WTC11 (cell line): ENCODE results near the gene FXN. TPM values are rescaled to one million over a fixed set of nuclear protein-coding genes. Genes with fewer than 3 reads are reported as not detected.

Experiments
- ATAC-seq: fragments of 200-7000 bp; cut with Tn5 transposase; 2 replicates; pipeline ENCODE4 v1.10.0; 2021; ENCODE audit warnings: mild to moderate bottlenecking, moderate library complexity
- CTCF ChIA-PET: fragments of 300-600 bp; sonication (Branson Sonifier 250); formaldehyde crosslinking; loops from one replicate; lab custom pipeline; 2021; ENCODE audit warnings: antibody characterized with exemption; lab: Charles Lee
- POLR2A ChIA-PET: fragments of 350-600 bp; sonication (Branson Sonifier 250); formaldehyde crosslinking; loops from one replicate; lab custom pipeline; 2021; ENCODE audit warnings: antibody characterized with exemption; lab: Charles Lee
- DNase-seq: peaks from one replicate; pipeline ENCODE4 v3.0.0; 2021; ENCODE audit warnings: low spot score
- H3K27ac Mint-ChIP-seq: 2 replicates; pipeline ENCODE4 v1.8.0; 2021; ENCODE audit warnings: mixed read lengths
- H3K27me3 Mint-ChIP-seq: 2 replicates; pipeline ENCODE4 v1.8.0; 2021; ENCODE audit warnings: low read depth, mild to moderate bottlenecking, moderate library complexity, mixed read lengths
- H3K36me3 Mint-ChIP-seq: 2 replicates; pipeline ENCODE4 v1.8.0; 2021; ENCODE audit warnings: mixed read lengths
- H3K4me1 Mint-ChIP-seq: 2 replicates; pipeline ENCODE4 v1.8.0; 2022; ENCODE audit warnings: mixed read lengths
- H3K4me3 Mint-ChIP-seq: 2 replicates; pipeline ENCODE4 v1.8.0; 2021; ENCODE audit warnings: mild to moderate bottlenecking, moderate library complexity, mixed read lengths
- H3K9me3 Mint-ChIP-seq: 2 replicates; pipeline ENCODE4 v1.8.0; 2021; ENCODE audit warnings: mixed read lengths
- ESRRA ChIP-seq: sonication (generic); formaldehyde crosslinking; IDR thresholded peaks from 2 replicates; pipeline ENCODE4 v1.8.1; 2022; ENCODE audit warnings: mild to moderate bottlenecking, missing genetic modification reagents, borderline replicate concordance
- JAZF1 ChIP-seq: fragments of 250-450 bp; sonication (Bioruptor Pico); IDR thresholded peaks from 2 replicates; pipeline ENCODE4 v1.9.0; 2021; ENCODE audit warnings: moderate library complexity, mild to moderate bottlenecking, inconsistent platforms
- NFATC4 ChIP-seq: fragments of 250-450 bp; sonication (Bioruptor Pico); IDR thresholded peaks from 2 replicates; pipeline ENCODE4 v1.9.0; 2021; ENCODE audit warnings: mild to moderate bottlenecking
- NFYB ChIP-seq: sonication (generic); formaldehyde crosslinking; conservative IDR thresholded peaks from 2 replicates; pipeline ENCODE4 v1.8.0; 2022; ENCODE audit warnings: low read depth, missing genetic modification reagents
- NR2C2 ChIP-seq: sonication (generic); formaldehyde crosslinking; IDR thresholded peaks from 2 replicates; pipeline ENCODE4 v1.8.0; 2022; ENCODE audit warnings: mild to moderate bottlenecking, missing genetic modification reagents
- OVOL2 ChIP-seq: fragments of 250-450 bp; sonication (Bioruptor Pico); IDR thresholded peaks from 2 replicates; pipeline ENCODE4 v1.9.0; 2021; ENCODE audit warnings: mild to moderate bottlenecking, borderline replicate concordance
- PRRX2 ChIP-seq: fragments of 250-450 bp; sonication (Bioruptor Pico); IDR thresholded peaks from 2 replicates; pipeline ENCODE4 v1.8.0; 2021; ENCODE audit warnings: mild to moderate bottlenecking
- SMAD3 ChIP-seq: sonication (generic); formaldehyde crosslinking; IDR thresholded peaks from 2 replicates; pipeline ENCODE4 v1.8.0; 2022; ENCODE audit warnings: missing genetic modification reagents, mild to moderate bottlenecking, borderline replicate concordance
- SP1 ChIP-seq: sonication (generic); formaldehyde crosslinking; conservative IDR thresholded peaks from 2 replicates; pipeline ENCODE4 v1.8.1; 2022; ENCODE audit warnings: missing genetic modification reagents
- TCF7 ChIP-seq: sonication (generic); formaldehyde crosslinking; IDR thresholded peaks from 2 replicates; pipeline ENCODE4 v1.8.0; 2022; ENCODE audit warnings: mild to moderate bottlenecking, low read depth, missing genetic modification reagents, moderate library complexity
- TEAD1 ChIP-seq: sonication (generic); formaldehyde crosslinking; IDR thresholded peaks from 2 replicates; pipeline ENCODE4 v1.8.0; 2022; ENCODE audit warnings: mild to moderate bottlenecking, missing genetic modification reagents
- ZNF232 ChIP-seq: sonication (generic); formaldehyde crosslinking; IDR thresholded peaks from 2 replicates; pipeline ENCODE4 v1.8.0; 2022; ENCODE audit warnings: mild to moderate bottlenecking, missing genetic modification reagents
- ZNF263 ChIP-seq: sonication (generic); formaldehyde crosslinking; IDR thresholded peaks from 2 replicates; pipeline ENCODE4 v1.8.1; 2022; ENCODE audit warnings: low read depth, mild to moderate bottlenecking, moderate library complexity, missing genetic modification reagents
- ZNF423 ChIP-seq: fragments of 250-450 bp; sonication (Bioruptor Pico); IDR thresholded peaks from 2 replicates; pipeline ENCODE4 v2.1.2; 2022; ENCODE audit warnings: mild to moderate bottlenecking, moderate library complexity
- total RNA-seq: library from RNA; stranded (reverse); gene quantifications from 3 replicates; pipeline ENCODE4 v1.2.3, GENCODE V29; 2021
- TF ChIP-seq, protein P1 (sequence below): sonication (generic); formaldehyde crosslinking; IDR thresholded peaks from 2 replicates; pipeline ENCODE4 v1.8.1; 2023; ENCODE audit warnings: mild to moderate bottlenecking, missing genetic modification reagents
- TF ChIP-seq, protein P2 (sequence below): fragments of 250-450 bp; sonication (Bioruptor Pico); IDR thresholded peaks from 2 replicates; pipeline ENCODE4 v1.9.0; 2021; ENCODE audit warnings: moderate library complexity, mild to moderate bottlenecking, inconsistent platforms, borderline replicate concordance
- TF ChIP-seq, protein P3 (sequence below): sonication (generic); formaldehyde crosslinking; IDR thresholded peaks from 2 replicates; pipeline ENCODE4 v1.8.1; 2023; ENCODE audit warnings: mild to moderate bottlenecking, missing genetic modification reagents, borderline replicate concordance
- TF ChIP-seq, protein P4 (sequence below): sonication (generic); formaldehyde crosslinking; IDR thresholded peaks from 2 replicates; pipeline ENCODE4 v1.8.1; 2023; ENCODE audit warnings: mild to moderate bottlenecking, missing genetic modification reagents
- TF ChIP-seq, protein P5 (sequence below): fragments of 250-450 bp; sonication (Bioruptor Pico); IDR thresholded peaks from 2 replicates; pipeline ENCODE4 v2.1.2; 2022; ENCODE audit warnings: mild to moderate bottlenecking, moderate library complexity
- TF ChIP-seq, protein P6 (sequence below): fragments of 250-450 bp; sonication (Bioruptor Pico); IDR thresholded peaks from 2 replicates; pipeline ENCODE4 v1.9.0; 2021; ENCODE audit warnings: mild to moderate bottlenecking

FXN gene
- total RNA-seq, 1 experiment from 2014 or later, result 30.6 TPM

DNA sequence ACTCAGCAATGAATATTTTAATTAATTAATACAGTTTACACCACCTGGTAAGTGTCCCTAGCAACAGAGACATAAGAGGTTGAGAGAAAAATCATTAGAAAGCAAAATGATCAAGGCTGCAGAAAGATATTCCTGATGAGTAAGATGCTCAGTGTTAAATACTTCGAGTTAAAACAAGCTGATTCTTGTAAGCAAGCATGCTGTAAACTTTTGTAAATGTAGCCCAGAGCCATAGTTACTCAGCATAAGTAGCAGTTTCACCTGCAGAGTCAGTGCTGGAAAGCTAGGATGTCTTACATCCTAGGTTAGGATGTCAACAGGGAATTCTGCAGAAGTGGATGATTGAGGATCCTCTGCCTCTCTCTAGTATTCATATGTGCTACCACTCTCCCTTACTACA is 25.8 kb upstream of the FXN start:
- H3K36me3 Mint-ChIP-seq, result no peaks in the 10 kb centered on the region
- H3K27me3 Mint-ChIP-seq, result no peaks in the 10 kb centered on the region
- POLR2A ChIA-PET, result no interaction called here
- no peak overlapping the region for H3K27ac Mint-ChIP-seq
- TF ChIP-seq, protein P1, sequence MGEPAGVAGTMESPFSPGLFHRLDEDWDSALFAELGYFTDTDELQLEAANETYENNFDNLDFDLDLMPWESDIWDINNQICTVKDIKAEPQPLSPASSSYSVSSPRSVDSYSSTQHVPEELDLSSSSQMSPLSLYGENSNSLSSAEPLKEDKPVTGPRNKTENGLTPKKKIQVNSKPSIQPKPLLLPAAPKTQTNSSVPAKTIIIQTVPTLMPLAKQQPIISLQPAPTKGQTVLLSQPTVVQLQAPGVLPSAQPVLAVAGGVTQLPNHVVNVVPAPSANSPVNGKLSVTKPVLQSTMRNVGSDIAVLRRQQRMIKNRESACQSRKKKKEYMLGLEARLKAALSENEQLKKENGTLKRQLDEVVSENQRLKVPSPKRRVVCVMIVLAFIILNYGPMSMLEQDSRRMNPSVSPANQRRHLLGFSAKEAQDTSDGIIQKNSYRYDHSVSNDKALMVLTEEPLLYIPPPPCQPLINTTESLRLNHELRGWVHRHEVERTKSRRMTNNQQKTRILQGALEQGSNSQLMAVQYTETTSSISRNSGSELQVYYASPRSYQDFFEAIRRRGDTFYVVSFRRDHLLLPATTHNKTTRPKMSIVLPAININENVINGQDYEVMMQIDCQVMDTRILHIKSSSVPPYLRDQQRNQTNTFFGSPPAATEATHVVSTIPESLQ, result no peak
- TF ChIP-seq, protein P2, sequence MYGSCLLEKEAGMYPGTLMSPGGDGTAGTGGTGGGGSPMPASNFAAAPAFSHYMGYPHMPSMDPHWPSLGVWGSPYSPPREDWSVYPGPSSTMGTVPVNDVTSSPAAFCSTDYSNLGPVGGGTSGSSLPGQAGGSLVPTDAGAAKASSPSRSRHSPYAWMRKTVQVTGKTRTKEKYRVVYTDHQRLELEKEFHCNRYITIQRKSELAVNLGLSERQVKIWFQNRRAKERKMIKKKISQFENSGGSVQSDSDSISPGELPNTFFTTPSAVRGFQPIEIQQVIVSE (CRISPR knock-in tag), result no peak
- no peak for TF ChIP-seq NR2C2
- TF ChIP-seq PRRX2, result no peak
- TF ChIP-seq, all 79 proteins: peak for 0
- no peak overlapping the region for H3K4me3 Mint-ChIP-seq
- CTCF ChIA-PET, result interaction anchor here (0.6 to 1.3 kb wide), 2 partner anchors 10 to 451 kb away, joined by 5 to 6 read pairs; no protein-coding TSS in a partner anchor
- DNase-seq (no peak), ATAC-seq (no peak)
- peaks cover 8% of the 10 kb centered on the region; the same call in 1 of the 2 replicates for H3K9me3 Mint-ChIP-seq
- peaks cover 11% of the 10 kb centered on the region; the same call in 1 of the 2 replicates for H3K4me1 Mint-ChIP-seq

DNA sequence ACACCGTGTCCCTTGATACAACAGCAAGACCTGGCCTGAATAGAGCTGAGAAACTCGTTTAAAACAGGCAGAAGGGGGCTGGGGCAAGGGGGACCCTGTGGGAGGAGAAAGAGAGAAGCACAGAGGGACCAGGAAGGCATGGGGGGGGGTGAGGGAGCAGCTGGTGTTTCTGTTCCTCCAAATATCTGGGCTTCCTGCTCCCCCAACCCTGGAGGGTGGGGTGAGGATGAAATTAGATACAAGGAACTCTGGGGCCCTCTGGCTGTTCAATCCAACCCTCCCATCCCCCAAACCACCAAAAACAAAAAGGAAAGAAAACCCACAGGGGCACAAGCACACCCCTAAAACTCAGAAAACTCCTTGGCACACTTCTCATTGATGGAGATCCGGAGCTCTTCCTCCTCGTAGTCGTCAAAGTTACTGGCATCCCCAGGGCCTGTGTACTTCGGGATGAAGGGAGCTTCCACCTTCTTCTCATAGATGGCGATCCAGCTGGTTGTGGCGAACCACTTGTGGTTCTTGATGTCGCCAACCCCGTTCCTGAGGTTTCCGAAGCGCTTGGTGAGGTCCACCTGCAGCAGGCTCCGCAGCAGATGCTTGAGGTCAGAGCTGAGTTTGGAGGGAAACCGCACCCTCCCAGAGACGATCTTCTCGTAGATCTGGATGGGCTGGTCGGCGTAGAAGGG is 22.7 kb upstream of the FXN start:
- DNase-seq (no peak), ATAC-seq (no peak)
- Mint-ChIP-seq H3K27me3 (no peaks in the 10 kb centered on the region), H3K4me3 (no peak overlapping the region), H3K4me1 (peaks cover 25% of the 10 kb centered on the region), H3K36me3 (no peaks in the 10 kb centered on the region), H3K9me3 (peaks cover 8% of the 10 kb centered on the region; the same call in 1 of the 2 replicates), H3K27ac (no peak overlapping the region)
- TF ChIP-seq, protein P3, sequence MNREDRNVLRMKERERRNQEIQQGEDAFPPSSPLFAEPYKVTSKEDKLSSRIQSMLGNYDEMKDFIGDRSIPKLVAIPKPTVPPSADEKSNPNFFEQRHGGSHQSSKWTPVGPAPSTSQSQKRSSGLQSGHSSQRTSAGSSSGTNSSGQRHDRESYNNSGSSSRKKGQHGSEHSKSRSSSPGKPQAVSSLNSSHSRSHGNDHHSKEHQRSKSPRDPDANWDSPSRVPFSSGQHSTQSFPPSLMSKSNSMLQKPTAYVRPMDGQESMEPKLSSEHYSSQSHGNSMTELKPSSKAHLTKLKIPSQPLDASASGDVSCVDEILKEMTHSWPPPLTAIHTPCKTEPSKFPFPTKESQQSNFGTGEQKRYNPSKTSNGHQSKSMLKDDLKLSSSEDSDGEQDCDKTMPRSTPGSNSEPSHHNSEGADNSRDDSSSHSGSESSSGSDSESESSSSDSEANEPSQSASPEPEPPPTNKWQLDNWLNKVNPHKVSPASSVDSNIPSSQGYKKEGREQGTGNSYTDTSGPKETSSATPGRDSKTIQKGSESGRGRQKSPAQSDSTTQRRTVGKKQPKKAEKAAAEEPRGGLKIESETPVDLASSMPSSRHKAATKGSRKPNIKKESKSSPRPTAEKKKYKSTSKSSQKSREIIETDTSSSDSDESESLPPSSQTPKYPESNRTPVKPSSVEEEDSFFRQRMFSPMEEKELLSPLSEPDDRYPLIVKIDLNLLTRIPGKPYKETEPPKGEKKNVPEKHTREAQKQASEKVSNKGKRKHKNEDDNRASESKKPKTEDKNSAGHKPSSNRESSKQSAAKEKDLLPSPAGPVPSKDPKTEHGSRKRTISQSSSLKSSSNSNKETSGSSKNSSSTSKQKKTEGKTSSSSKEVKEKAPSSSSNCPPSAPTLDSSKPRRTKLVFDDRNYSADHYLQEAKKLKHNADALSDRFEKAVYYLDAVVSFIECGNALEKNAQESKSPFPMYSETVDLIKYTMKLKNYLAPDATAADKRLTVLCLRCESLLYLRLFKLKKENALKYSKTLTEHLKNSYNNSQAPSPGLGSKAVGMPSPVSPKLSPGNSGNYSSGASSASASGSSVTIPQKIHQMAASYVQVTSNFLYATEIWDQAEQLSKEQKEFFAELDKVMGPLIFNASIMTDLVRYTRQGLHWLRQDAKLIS (CRISPR knock-in tag), result no peak
- TF ChIP-seq, protein P4, sequence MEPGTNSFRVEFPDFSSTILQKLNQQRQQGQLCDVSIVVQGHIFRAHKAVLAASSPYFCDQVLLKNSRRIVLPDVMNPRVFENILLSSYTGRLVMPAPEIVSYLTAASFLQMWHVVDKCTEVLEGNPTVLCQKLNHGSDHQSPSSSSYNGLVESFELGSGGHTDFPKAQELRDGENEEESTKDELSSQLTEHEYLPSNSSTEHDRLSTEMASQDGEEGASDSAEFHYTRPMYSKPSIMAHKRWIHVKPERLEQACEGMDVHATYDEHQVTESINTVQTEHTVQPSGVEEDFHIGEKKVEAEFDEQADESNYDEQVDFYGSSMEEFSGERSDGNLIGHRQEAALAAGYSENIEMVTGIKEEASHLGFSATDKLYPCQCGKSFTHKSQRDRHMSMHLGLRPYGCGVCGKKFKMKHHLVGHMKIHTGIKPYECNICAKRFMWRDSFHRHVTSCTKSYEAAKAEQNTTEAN (CRISPR knock-in tag), result no peak
- TF ChIP-seq, protein P5, sequence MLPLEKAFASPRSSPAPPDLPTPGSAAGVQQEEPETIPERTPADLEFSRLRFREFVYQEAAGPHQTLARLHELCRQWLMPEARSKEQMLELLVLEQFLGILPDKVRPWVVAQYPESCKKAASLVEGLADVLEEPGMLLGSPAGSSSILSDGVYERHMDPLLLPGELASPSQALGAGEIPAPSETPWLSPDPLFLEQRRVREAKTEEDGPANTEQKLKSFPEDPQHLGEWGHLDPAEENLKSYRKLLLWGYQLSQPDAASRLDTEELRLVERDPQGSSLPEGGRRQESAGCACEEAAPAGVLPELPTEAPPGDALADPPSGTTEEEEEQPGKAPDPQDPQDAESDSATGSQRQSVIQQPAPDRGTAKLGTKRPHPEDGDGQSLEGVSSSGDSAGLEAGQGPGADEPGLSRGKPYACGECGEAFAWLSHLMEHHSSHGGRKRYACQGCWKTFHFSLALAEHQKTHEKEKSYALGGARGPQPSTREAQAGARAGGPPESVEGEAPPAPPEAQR (CRISPR knock-in tag), result no peak
- TF ChIP-seq SMAD3 (CRISPR knock-in tag) (no peak), SP1 (CRISPR knock-in tag) (no peak), NFATC4 (CRISPR knock-in tag) (no peak), NR2C2 (no peak), TCF7 (CRISPR knock-in tag) (no peak), ZNF232 (CRISPR knock-in tag) (no peak), ZNF263 (CRISPR knock-in tag) (no peak), ESRRA (CRISPR knock-in tag) (no peak), JAZF1 (CRISPR knock-in tag) (no peak), TEAD1 (CRISPR knock-in tag) (no peak), NFYB (CRISPR knock-in tag) (no peak), ZNF423 (CRISPR knock-in tag) (no peak), OVOL2 (CRISPR knock-in tag) (no peak)
- TF ChIP-seq, protein P6, sequence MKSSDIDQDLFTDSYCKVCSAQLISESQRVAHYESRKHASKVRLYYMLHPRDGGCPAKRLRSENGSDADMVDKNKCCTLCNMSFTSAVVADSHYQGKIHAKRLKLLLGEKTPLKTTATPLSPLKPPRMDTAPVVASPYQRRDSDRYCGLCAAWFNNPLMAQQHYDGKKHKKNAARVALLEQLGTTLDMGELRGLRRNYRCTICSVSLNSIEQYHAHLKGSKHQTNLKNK (CRISPR knock-in tag), result no peak
- POLR2A ChIA-PET, result no interaction called here
- CTCF ChIA-PET, result interaction anchor here (0.6 to 3.3 kb wide), 4 partner anchors 10 to 451 kb away, joined by 3 to 12 read pairs (median 4); no protein-coding TSS in a partner anchor
